EH (cell line): ENCODE results near the gene METTL3.

Experiments
- DNase-seq: peaks from one replicate; pipeline ENCODE4 v3.0.0-alpha.2; 2015; ENCODE audit warnings: low read depth

The METTL3 gene

GRCh38 chr14:21476925-21477681 lies 34.0 kb downstream of the METTL3 start, which contains the start of the genes RAB2B and TOX4:
RAB2B (minus strand) TSS chr14:21476959; CDS start chr14:21476872, 87 bp downstream.
TOX4 (plus strand) TSS chr14:21477195; CDS start chr14:21477279, 84 bp downstream.
- peak; percentile 99 for DNase-seq

GRCh38 chr14:21476523-21476924 lies 34.6 kb downstream of the METTL3 start:
- no peak for DNase-seq

GRCh38 chr14:21475767-21476522 lies 35.2 kb downstream of the METTL3 start:
- DNase-seq, result no peak

GRCh38 chr14:21467616-21468015 lies 43.5 kb downstream of the METTL3 start:
- peak; percentile 88 for DNase-seq

- DNase-seq, result peak; percentile 100
These were observed 55.0 kb downstream of the METTL3 start, which contains the start of gene CHD8 for GRCh38 chr14:21455912-21456667. CHD8 (minus strand) TSS chr14:21456123; CDS start chr14:21431643, 24,480 bp downstream.

GRCh38 chr14:21455592-21455911 lies 55.6 kb downstream of the METTL3 start:
- DNase-seq, result no peak

GRCh38 chr14:21454843-21455544 lies 56.1 kb downstream of the METTL3 start:
- DNase-seq, result peak; percentile 11

GRCh38 chr14:21449899-21450216 lies 61.3 kb downstream of the METTL3 start:
- DNase-seq, result no peak
